SU-DHL-6 (cell line): ENCODE measurements around the gene MDC1.
"Not testable (repeated sequence)": the region's sequence is repeated elsewhere in the genome, so short reads cannot be mapped to it uniquely, and the experiment has no call there.

ENCODE experiments used
- H2AFZ ChIP-seq: fragments of 200-600 bp; sonication (generic); 2 replicates; pipeline ENCODE4 v1.6.1; 2014; ENCODE audit warnings: low read depth, mild to moderate bottlenecking, moderate library complexity, mixed read lengths, antibody characterized with exemption, low read length; ENCODE audit not compliant: severe bottlenecking
- H3F3A ChIP-seq: fragments of 200-600 bp; shearing (Covaris generic); 2 replicates; pipeline ENCODE4 v1.6.0; 2016; ENCODE audit warnings: antibody characterized with exemption, mild to moderate bottlenecking; ENCODE audit not compliant: insufficient read depth
- H3K27ac ChIP-seq: fragments of 200-600 bp; sonication (generic); 2 replicates; pipeline ENCODE4 v1.5.1; 2016; ENCODE audit warnings: low read depth, mild to moderate bottlenecking, low read length, moderate library complexity, mixed read lengths
- H3K27me3 ChIP-seq: fragments of 200-600 bp; sonication (generic), shearing (Covaris generic); 2 replicates; pipeline ENCODE4 v1.6.0; 2014; ENCODE audit warnings: mild to moderate bottlenecking, low read length
- H3K36me3 ChIP-seq: fragments of 200-600 bp; sonication (generic); 2 replicates; pipeline ENCODE4 v1.6.1; 2014; ENCODE audit warnings: mild to moderate bottlenecking, low read length, mixed read lengths
- H3K4me2 ChIP-seq: fragments of 300-600, 200-600 bp; shearing (Covaris generic), sonication (generic); 2 replicates; pipeline ENCODE4 v1.6.0; 2014; ENCODE audit warnings: low read length, low read depth, mild to moderate bottlenecking; ENCODE audit not compliant: poor library complexity, severe bottlenecking
- H3K4me3 ChIP-seq: fragments of 200-600 bp; sonication (generic); 2 replicates; pipeline ENCODE4 v1.5.1; 2014; ENCODE audit warnings: antibody characterized with exemption, low read length, mild to moderate bottlenecking, mixed read lengths; ENCODE audit not compliant: insufficient read depth, poor library complexity, severe bottlenecking
- H3K79me2 ChIP-seq: fragments of 200-600 bp; sonication (generic); 2 replicates; pipeline ENCODE4 v1.6.1; 2014; ENCODE audit warnings: mild to moderate bottlenecking, low read length, moderate library complexity; ENCODE audit not compliant: insufficient read depth
- H3K9ac ChIP-seq: fragments of 200-600 bp; sonication (generic); 2 replicates; pipeline ENCODE4 v1.7.0; 2014; ENCODE audit warnings: mild to moderate bottlenecking, low read length
- H3K9me2 ChIP-seq: fragments of 200-600 bp; sonication (generic); replicated peaks from 2 replicates; pipeline ENCODE4 v1.6.1; 2014; ENCODE audit warnings: low read length; ENCODE audit not compliant: insufficient read depth
- H3K9me3 ChIP-seq: fragments of 200-600 bp; sonication (generic); 2 replicates; pipeline ENCODE4 v1.6.1; 2014; ENCODE audit warnings: low read length, mixed read lengths; ENCODE audit not compliant: insufficient read depth
- H4K20me1 ChIP-seq: fragments of 200-600 bp; sonication (generic); 2 replicates; pipeline ENCODE4 v1.6.1; 2014; ENCODE audit warnings: low read depth, mild to moderate bottlenecking, antibody characterized with exemption, low read length, moderate library complexity, mixed read lengths
- EZH2phosphoT487 ChIP-seq: fragments of 200-600 bp; sonication (generic), shearing (Covaris generic); conservative IDR thresholded peaks from 2 replicates; pipeline ENCODE4 v1.6.1; 2018; ENCODE audit warnings: mild to moderate bottlenecking, antibody characterized with exemption, low read length, moderate library complexity, mixed read lengths
- TF ChIP-seq, protein P1 (sequence below): fragments of 200-600 bp; sonication (generic); IDR thresholded peaks from one replicate; pipeline ENCODE4 v1.5.1; 2017; ENCODE audit warnings: antibody characterized with exemption, mild to moderate bottlenecking, low read length, moderate library complexity; ENCODE audit not compliant: insufficient read depth, poor library complexity, severe bottlenecking

MDC1 gene

GRCh38 chr6:30723159-30723842, 6.2 kb upstream of the MDC1 start:
- H3K9me2 ChIP-seq, H3K4me3 ChIP-seq, H3K27me3 ChIP-seq, H3K9me3 ChIP-seq, H2AFZ ChIP-seq: not testable (repeated sequence)
- H3K27ac ChIP-seq: peak overlapping the region; percentile 5
- peaks cover 40% of the 10 kb centered on the region for H3K36me3 ChIP-seq
- H3K9ac ChIP-seq: peak overlapping the region; percentile 99
- peaks cover 93% of the 10 kb centered on the region for H3F3A ChIP-seq
- peak overlapping the region; percentile 82 for H3K4me2 ChIP-seq
- peaks cover 53% of the 10 kb centered on the region for H3K79me2 ChIP-seq
- peaks cover 15% of the 10 kb centered on the region for H4K20me1 ChIP-seq

DNA sequence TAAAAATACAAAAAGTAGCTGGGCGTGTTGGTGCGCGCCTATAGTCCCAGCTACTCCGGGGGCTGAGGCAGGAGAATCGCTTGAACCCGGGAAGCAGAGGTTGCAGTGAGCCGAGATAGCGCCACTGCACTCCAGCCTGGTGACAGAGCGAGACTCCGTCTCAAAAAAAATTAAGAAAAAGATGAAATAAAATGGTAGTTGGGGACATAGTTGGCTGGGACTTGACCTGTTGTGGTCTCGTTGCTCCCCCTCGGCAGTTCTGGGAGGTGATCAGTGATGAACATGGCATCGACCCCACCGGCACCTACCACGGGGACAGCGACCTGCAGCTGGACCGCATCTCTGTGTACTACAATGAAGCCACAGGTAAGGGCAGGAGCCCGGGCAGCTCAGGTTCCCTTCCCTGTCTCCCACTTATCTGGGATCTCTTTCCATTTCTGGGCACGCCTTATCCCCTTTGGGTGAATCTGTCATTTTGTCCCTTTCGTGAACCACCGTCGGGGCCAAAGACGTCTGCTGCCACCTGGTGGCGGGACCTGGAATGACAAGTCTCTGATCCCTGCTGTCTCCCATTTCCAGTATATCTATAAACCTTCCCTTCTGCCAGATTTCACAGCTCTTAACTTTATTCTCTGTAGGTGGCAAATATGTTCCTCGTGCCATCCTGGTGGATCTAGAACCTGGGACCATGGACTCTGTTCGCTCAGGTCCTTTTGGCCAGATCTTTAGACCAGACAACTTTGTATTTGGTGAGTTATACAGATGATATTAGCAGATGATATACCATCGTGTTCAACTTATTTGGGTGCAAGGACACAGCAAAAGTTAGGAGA, 5.4 kb upstream of the MDC1 start:
- peak overlapping the region; percentile 75 for H3K4me3 ChIP-seq
- H3K9me2 ChIP-seq: no peaks in the 10 kb centered on the region
- H4K20me1 ChIP-seq: peaks cover 15% of the 10 kb centered on the region
- H3K27me3 ChIP-seq: no peaks in the 10 kb centered on the region
- no peaks in the 10 kb centered on the region for H3K9me3 ChIP-seq
- H3K79me2 ChIP-seq: peaks cover 53% of the 10 kb centered on the region
- H3K9ac ChIP-seq: peak overlapping the region; percentile 99
- no peak for TF ChIP-seq EZH2phosphoT487
- TF ChIP-seq, protein P1, sequence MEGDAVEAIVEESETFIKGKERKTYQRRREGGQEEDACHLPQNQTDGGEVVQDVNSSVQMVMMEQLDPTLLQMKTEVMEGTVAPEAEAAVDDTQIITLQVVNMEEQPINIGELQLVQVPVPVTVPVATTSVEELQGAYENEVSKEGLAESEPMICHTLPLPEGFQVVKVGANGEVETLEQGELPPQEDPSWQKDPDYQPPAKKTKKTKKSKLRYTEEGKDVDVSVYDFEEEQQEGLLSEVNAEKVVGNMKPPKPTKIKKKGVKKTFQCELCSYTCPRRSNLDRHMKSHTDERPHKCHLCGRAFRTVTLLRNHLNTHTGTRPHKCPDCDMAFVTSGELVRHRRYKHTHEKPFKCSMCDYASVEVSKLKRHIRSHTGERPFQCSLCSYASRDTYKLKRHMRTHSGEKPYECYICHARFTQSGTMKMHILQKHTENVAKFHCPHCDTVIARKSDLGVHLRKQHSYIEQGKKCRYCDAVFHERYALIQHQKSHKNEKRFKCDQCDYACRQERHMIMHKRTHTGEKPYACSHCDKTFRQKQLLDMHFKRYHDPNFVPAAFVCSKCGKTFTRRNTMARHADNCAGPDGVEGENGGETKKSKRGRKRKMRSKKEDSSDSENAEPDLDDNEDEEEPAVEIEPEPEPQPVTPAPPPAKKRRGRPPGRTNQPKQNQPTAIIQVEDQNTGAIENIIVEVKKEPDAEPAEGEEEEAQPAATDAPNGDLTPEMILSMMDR: peak; percentile 100
- H3K27ac ChIP-seq: peak overlapping the region; percentile 94
- peak overlapping the region; percentile 82 for H3K4me2 ChIP-seq
- H2AFZ ChIP-seq: no peak overlapping the region
- peaks cover 40% of the 10 kb centered on the region for H3K36me3 ChIP-seq
- H3F3A ChIP-seq: peaks cover 89% of the 10 kb centered on the region

GRCh38 chr6:30722025-30722279, 4.9 kb upstream of the MDC1 start:
- peak overlapping the region; percentile 94 for H3K27ac ChIP-seq
- peak overlapping the region; percentile 75 for H3K4me3 ChIP-seq
- H2AFZ ChIP-seq, H3K9me2 ChIP-seq, H3K27me3 ChIP-seq, H3K9me3 ChIP-seq: not testable (repeated sequence)
- peaks cover 15% of the 10 kb centered on the region for H4K20me1 ChIP-seq
- H3F3A ChIP-seq: peaks cover 84% of the 10 kb centered on the region
- peaks cover 40% of the 10 kb centered on the region for H3K36me3 ChIP-seq
- peaks cover 53% of the 10 kb centered on the region for H3K79me2 ChIP-seq
- peak overlapping the region; percentile 82 for H3K4me2 ChIP-seq
- H3K9ac ChIP-seq: peak overlapping the region; percentile 99

DNA sequence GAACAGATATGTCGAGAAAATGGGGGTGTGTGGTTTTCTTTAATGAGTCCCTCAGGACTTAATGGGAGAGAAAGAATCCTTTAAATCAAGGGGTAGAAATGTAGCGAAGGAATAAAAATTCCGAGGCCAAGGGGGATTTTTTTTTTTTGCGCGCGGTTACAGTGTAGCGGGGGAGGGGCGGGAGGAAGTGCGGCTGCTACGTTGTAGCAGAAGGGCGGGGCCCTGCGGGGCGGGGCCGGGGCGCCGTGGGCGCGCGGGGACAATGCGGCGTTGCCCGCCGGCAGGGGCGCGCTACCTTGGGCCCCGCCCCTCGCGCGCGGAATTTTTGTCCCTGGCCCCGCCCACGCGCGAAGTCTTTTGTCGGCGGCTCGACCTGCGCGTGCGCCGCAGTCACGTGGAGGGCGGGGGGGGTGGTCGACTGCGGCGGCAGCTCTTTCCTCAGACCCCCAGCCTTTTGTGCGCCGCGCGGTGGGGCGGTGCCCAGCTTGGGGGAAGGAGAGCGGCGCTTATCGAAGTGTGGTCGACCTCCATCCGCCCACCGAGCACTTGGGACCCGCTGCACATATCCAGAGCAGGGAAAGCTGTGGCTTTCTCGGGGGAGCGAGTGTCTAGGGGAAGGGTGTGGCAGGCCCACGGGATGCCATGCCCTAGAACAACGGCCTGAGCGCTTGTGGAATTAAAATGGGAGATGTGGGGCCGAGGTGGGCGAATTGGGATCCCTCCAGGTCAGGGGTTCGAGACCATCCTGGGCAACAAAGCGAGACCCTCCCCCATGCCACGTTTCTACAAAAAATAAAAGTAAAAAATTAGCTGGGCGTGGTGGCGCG, 4.3 kb upstream of the MDC1 start:
- Histone ChIP-seq H3K36me3 (peaks cover 40% of the 10 kb centered on the region), H3K27ac (peak overlapping the region; percentile 94), H3K4me3 (peak overlapping the region; percentile 83), H3K9ac (peak overlapping the region; percentile 99), H3F3A (peaks cover 84% of the 10 kb centered on the region), H4K20me1 (peaks cover 15% of the 10 kb centered on the region), H3K79me2 (peaks cover 53% of the 10 kb centered on the region), H2AFZ (no peak overlapping the region), H3K27me3 (no peaks in the 10 kb centered on the region), H3K9me2 (no peaks in the 10 kb centered on the region), H3K9me3 (no peaks in the 10 kb centered on the region), H3K4me2 (peak overlapping the region; percentile 82)
- TF ChIP-seq, protein P1: peak; percentile 27
- TF ChIP-seq EZH2phosphoT487: no peak
